ENCODE data around the gene CCDC8.

DNA sequence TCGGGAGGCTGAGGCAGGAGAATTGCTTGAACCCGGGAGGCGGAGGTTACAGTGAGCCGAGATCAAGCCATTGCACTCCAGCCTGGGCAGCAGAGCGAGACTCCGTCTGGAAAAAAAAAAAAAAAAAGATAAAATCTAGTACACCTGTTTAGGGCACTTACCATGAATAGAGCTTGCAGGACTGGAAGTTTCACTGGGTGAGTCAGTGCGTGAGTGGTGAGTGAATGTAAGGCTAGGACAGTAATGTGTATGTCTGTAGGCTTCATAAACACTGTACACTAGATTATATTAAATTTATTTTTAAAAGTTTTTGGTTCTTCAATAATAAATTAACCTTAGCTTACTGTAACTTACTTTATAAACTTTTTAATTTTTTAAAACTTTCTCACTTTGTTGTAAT is 43.5 kb downstream of the CCDC8 start:
- TF ChIP-seq SMC3 (IDR thresholded peaks at IDR 0.05; ENCODE audit: low read depth, low read length): no peak
- no peak for TF ChIP-seq MXI1 (IDR thresholded peaks at IDR 0.05; ENCODE audit: borderline replicate concordance, low read depth, low read length)
- TF ChIP-seq POLR2A (IDR thresholded peaks at IDR 0.05; ENCODE audit: low read depth, low read length): no peak
- TF ChIP-seq, protein P1, sequence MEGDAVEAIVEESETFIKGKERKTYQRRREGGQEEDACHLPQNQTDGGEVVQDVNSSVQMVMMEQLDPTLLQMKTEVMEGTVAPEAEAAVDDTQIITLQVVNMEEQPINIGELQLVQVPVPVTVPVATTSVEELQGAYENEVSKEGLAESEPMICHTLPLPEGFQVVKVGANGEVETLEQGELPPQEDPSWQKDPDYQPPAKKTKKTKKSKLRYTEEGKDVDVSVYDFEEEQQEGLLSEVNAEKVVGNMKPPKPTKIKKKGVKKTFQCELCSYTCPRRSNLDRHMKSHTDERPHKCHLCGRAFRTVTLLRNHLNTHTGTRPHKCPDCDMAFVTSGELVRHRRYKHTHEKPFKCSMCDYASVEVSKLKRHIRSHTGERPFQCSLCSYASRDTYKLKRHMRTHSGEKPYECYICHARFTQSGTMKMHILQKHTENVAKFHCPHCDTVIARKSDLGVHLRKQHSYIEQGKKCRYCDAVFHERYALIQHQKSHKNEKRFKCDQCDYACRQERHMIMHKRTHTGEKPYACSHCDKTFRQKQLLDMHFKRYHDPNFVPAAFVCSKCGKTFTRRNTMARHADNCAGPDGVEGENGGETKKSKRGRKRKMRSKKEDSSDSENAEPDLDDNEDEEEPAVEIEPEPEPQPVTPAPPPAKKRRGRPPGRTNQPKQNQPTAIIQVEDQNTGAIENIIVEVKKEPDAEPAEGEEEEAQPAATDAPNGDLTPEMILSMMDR (conservative IDR thresholded peaks at IDR 0.05; ENCODE audit: low read depth, low read length): no peak
- TF ChIP-seq, protein P2, sequence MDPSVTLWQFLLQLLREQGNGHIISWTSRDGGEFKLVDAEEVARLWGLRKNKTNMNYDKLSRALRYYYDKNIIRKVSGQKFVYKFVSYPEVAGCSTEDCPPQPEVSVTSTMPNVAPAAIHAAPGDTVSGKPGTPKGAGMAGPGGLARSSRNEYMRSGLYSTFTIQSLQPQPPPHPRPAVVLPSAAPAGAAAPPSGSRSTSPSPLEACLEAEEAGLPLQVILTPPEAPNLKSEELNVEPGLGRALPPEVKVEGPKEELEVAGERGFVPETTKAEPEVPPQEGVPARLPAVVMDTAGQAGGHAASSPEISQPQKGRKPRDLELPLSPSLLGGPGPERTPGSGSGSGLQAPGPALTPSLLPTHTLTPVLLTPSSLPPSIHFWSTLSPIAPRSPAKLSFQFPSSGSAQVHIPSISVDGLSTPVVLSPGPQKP (IDR thresholded peaks at IDR 0.05; ENCODE audit: borderline replicate concordance, low read depth, low read length): no peak
- TF ChIP-seq RAD21 (IDR thresholded peaks at IDR 0.05; ENCODE audit: low read length): no peak
- TF ChIP-seq RCOR1 (IDR thresholded peaks at IDR 0.05; ENCODE audit: insufficient replicate concordance, low read length): no peak
- TF ChIP-seq CHD1 (IDR thresholded peaks at IDR 0.05; ENCODE audit: low read depth, low read length): no peak
- TF ChIP-seq MAFK (IDR thresholded peaks at IDR 0.05; ENCODE audit: low read depth, low read length): no peak
- TF ChIP-seq, protein P3, sequence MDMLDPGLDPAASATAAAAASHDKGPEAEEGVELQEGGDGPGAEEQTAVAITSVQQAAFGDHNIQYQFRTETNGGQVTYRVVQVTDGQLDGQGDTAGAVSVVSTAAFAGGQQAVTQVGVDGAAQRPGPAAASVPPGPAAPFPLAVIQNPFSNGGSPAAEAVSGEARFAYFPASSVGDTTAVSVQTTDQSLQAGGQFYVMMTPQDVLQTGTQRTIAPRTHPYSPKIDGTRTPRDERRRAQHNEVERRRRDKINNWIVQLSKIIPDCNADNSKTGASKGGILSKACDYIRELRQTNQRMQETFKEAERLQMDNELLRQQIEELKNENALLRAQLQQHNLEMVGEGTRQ (IDR thresholded peaks at IDR 0.05; ENCODE audit: low read depth, low read length): no peak
- TF ChIP-seq RFX5 (IDR thresholded peaks at IDR 0.05; ENCODE audit: low read depth, low read length): no peak
- no peak for TF ChIP-seq FOS (IDR thresholded peaks at IDR 0.05; ENCODE audit: low read depth, low read length)
- no peak for TF ChIP-seq CEBPB (IDR thresholded peaks at IDR 0.05; ENCODE audit: low read depth, low read length)

Data from IMR-90 (cell line).